K562 (cell line): Measurements from ENCODE around the gene ERVH48-1. TPM values are rescaled to one million over a fixed set of nuclear protein-coding genes. Genes with fewer than 3 reads are reported as not detected.

Source experiments
- AFF4 ChIP-seq: sonication (generic); formaldehyde crosslinking; IDR thresholded peaks from 2 replicates; pipeline ENCODE4 v1.8.0; 2023; ENCODE audit warnings: mild to moderate bottlenecking, missing genetic modification reagents
- E2F6 ChIP-seq, 2 experiments: IDR thresholded peaks; 2 replicates each; pipeline ENCODE4 v1.6.1; 2011; ENCODE audit warnings: borderline replicate concordance in 1 of 2, control low read depth in 1 of 2, low read depth in 1 of 2, low read length in 1 of 2, mild to moderate bottlenecking in 1 of 2, mixed read lengths in 1 of 2, moderate library complexity in 1 of 2; ENCODE audit not compliant: insufficient read depth in 1 of 2, insufficient read length in 1 of 2, poor library complexity in 1 of 2, severe bottlenecking in 1 of 2; ENCODE audit errors: extremely low read depth in 1 of 2
- GABPB2 ChIP-seq: fragments of 250-450 bp; sonication (Bioruptor Pico); conservative IDR thresholded peaks from 2 replicates; pipeline ENCODE4 v1.5.1; 2021; ENCODE audit warnings: mild to moderate bottlenecking
- L3MBTL2 ChIP-seq: fragments of 450-650 bp; IDR thresholded peaks from 2 replicates; pipeline ENCODE4 v1.6.1; 2016; ENCODE audit warnings: mild to moderate bottlenecking, moderate library complexity
- ZFX ChIP-seq: sonication (generic); formaldehyde crosslinking; IDR thresholded peaks from 2 replicates; pipeline ENCODE4 v1.8.0; 2022; ENCODE audit warnings: mild to moderate bottlenecking, missing genetic modification reagents, moderate library complexity
- ZNF197 ChIP-seq: fragments of 200-800 bp; sonication (Bioruptor generic); IDR thresholded peaks from 2 replicates; pipeline ENCODE4 v1.6.1; 2016; ENCODE audit warnings: low read depth, missing genetic modification characterization, missing compliant biosample characterization
- polyA plus RNA-seq, 8 experiments: library from polyadenylated mRNA; depleted of rRNA in 4 of 8; stranded (reverse) in 5 of 8; unstranded in 3 of 8; fragments of >200 nt; fragmentation: Nextera tagmentation in 2 of 8; fragmentation: Illumina TruSeq in 1 of 8; extraction: Ambion mirVana in 2 of 8; extraction: Trizol in 1 of 8; gene quantifications; 2 replicates each; pipeline versions ENCODE4 v1.2.1 to v1.2.3, GENCODE V29; 2011 to 2014; ENCODE audit warnings: inconsistent platforms in 1 of 8, missing spikeins in 1 of 8
- total RNA-seq, 7 experiments: library from RNA; depleted of rRNA in 6 of 7; stranded (reverse); fragments of >200 nt in 6 of 7; fragmentation: Illumina TruSeq in 2 of 7; extraction: Trizol in 2 of 7; gene quantifications; 2 replicates each; pipeline versions ENCODE4 v1.2.1 to v1.2.3, GENCODE V29; 2011 to 2021; ENCODE audit warnings: low replicate concordance in 1 of 7

Gene ERVH48-1
- total and polyA plus RNA-seq, 9 of the 15 experiments (the other 6 are each of a cell fraction or from before 2014, with no cell fraction given) = 0.08 to 0.49 (median 0.16) TPM; not detected in 3

DNA sequence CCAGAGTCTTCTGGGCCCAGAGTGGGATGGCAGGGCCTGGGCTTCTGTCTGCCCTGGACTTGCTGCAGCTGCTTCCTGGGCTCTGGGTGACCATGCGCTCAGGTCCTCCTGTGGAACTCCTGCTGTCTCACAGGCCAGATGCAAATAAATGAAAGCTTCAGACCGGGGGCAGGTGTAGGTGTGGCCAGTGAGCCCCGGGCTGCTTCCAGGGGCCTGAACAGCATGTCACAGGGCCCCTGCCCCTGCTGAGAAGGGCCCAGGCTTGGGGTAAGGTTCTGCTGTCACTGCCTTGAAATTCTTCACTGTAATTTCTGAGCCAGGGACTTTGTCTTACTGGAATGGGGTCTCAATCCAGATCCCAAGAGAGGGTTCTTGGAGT lies 46.5 kb upstream of the ERVH48-1 start (continued):
- TF ChIP-seq AFF4 (CRISPR knock-in tag) (no peak), E2F6 (IDR thresholded peaks at IDR 0.05; ENCODE audit: borderline replicate concordance in 1 of 2, extremely low read depth in 1 of 2, insufficient read depth in 1 of 2, insufficient read length in 1 of 2, low read depth in 1 of 2, low read length in 1 of 2, poor library complexity in 1 of 2, severe bottlenecking in 1 of 2) (peak in 1 of 2 experiments; percentile 41), ZNF197 (0 out of 2 replicates have a peak, but pooled peaks have one; percentile 15), L3MBTL2 (peak; percentile 58; the same call in 1 of the 2 replicates), GABPB2 (no peak), ZFX (CRISPR knock-in tag) (peak; percentile 40; the same call in 1 of the 2 replicates)
